LNCAP (cell line): ENCODE results near the gene NOL4L.

Experiments used
- TF ChIP-seq, protein P1 (sequence below): fragments of 450-650 bp; IDR thresholded peaks from 2 replicates; pipeline ENCODE4 v1.5.1; 2017; ENCODE audit warnings: mild to moderate bottlenecking

NOL4L gene

DNA sequence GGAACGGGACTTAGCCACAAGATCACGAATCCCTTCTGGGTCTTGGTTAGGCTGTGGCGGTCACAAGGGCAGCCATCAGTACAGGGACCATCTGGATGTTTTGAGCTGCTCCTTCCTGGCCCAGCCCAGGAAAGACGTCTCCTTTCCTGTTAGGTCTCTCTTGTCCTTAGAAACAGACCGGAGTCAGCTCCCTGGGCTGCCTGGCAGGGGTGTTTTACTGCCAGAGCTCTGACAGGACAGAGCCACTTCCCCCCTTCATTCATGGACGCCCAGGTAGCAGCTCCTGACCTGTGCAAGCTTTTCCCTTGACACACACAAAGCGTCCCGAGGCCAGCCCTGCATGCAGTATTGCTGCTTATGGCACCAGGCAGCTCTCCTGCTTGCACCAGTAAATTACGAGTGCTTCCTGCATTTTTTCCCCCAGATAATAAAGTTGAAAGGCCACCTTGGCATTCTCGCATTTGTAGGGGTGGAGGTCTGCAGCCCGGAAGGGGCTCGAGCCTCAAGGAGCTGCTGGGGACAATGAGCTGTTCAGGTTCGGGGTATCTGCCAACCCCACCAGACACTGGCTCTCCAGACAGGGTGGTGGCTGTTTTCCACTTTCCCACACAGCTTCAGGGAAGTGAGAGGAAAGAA lies 87.4 kb downstream of the NOL4L start:
- TF ChIP-seq, protein P1, sequence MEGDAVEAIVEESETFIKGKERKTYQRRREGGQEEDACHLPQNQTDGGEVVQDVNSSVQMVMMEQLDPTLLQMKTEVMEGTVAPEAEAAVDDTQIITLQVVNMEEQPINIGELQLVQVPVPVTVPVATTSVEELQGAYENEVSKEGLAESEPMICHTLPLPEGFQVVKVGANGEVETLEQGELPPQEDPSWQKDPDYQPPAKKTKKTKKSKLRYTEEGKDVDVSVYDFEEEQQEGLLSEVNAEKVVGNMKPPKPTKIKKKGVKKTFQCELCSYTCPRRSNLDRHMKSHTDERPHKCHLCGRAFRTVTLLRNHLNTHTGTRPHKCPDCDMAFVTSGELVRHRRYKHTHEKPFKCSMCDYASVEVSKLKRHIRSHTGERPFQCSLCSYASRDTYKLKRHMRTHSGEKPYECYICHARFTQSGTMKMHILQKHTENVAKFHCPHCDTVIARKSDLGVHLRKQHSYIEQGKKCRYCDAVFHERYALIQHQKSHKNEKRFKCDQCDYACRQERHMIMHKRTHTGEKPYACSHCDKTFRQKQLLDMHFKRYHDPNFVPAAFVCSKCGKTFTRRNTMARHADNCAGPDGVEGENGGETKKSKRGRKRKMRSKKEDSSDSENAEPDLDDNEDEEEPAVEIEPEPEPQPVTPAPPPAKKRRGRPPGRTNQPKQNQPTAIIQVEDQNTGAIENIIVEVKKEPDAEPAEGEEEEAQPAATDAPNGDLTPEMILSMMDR = no peak

DNA sequence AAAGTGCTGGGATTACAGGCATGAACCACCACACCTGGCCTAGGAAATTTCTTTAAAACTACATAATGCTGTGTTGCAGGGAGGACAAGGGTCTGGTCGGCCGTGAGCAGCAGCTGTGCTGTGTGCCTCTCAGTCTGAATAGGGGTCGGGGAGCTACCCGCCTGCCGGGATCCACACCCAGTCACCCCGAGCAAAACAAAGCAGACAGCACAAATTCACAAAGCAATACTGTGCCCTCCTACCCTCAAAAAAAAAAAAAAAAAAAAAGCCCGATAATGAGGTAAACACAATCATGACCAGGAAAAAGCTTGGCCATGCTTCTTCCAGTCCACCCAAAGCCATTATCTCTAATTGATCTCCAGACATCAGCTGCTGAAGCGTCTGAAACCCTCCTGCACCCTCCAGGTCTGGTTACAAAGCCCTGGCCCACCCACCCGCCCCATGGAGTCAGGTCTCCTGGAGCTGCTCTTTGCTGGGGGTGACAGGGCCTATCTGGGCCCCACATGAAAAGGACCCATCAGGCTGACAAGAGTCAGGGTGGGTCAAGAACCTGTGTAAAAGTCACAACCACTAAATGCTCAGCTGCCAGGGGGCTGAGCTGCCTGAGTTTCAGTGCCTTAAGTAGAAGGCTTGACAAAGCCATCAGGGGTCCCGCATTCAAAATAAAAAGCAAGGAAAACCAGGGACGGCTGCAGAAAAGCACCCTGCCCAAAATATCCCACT lies 88.2 kb downstream of the NOL4L start:
- TF ChIP-seq, protein P1 = no peak

DNA sequence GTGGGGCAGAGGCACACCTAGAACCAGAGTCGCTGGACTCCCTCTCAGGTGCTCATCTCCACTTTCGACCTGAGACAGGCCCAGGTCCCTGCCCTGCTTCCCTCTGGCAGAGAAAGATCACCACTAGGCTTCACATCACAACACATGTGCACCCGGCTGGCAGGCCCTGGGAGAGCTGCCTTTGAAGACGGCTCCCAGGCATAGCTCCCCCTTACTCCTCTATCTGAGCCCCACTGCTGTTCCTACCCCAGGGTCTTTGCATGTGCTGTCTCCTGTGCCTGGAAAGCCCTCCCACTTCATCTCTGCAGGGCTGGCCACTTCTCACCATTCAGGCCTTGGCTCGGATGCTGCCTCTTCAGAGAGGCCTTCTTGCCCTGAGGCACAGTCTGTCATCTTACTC lies 89.2 kb downstream of the NOL4L start:
- TF ChIP-seq, protein P1 = no peak

DNA sequence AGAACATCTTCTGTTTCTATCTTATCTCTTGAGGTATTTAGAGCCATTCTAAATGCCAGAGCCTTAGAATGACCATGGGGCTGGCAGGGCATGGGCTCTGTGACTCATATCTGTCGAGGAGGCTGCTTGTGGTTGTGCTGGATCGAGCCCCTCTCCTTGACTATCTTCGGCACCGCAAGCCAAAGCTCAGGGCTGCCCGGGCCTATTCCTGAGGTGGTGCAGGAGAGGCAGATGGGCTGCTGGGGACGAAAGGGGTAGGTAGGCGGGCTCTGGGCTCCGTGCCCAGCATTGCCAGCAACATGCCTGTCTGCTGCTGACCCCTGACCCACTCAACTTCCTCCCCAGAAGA lies 89.9 kb downstream of the NOL4L start:
- TF ChIP-seq, protein P1 = no peak

DNA sequence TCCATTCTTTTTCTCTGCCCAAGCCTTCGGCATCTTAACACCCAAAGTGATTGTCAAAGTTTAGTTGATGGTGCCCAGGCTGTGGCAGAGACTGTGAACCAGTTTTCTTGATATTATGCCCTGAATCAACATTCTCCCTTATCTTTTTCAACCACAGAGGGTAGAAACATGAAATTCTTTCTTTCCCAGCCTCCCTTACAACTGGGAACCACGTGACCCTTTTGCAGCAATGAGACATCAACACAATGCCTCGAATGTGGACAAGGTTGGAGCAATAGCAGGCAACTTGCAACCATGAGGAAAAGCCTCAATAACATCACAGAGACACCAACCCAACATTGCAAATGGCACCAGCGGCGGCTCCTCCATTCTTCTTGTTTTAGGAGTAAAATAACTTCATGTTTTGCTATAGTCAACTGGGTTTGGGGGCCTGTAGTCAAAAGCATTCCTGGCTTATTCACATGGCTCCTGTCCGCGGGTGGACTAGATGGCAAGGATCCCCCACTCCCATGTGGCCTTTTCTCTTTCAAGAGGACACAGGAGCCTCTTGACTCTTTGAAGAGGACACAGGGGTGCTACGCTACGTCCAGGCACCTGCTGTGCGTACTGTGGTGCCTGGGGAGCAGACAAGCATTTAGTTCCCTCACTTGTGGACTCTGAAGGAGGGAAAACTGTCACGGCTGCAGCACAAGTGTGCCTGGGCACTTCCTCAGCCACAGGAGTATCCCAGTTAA lies 90.5 kb downstream of the NOL4L start:
- TF ChIP-seq, protein P1 = no peak

DNA sequence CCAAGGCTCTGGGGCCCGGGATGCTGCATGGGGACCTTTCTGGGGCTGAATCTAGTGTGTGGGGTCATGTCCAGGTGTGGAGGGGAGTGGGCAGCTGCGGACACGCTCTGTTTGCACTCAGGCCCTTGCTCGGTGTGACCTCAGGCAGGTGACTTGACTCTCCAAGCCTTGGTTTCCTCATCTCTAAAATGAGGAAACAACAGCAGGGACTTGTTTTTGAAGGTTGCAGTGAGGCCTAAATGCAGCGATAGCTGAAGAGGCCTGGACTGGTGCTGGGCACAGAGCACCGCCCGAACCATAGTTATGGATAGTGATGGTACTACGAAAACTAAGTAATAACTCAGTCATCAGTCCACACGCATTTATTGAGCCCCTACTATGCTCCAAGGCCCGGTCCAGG lies 91.8 kb downstream of the NOL4L start:
- TF ChIP-seq, protein P1 = no peak

DNA sequence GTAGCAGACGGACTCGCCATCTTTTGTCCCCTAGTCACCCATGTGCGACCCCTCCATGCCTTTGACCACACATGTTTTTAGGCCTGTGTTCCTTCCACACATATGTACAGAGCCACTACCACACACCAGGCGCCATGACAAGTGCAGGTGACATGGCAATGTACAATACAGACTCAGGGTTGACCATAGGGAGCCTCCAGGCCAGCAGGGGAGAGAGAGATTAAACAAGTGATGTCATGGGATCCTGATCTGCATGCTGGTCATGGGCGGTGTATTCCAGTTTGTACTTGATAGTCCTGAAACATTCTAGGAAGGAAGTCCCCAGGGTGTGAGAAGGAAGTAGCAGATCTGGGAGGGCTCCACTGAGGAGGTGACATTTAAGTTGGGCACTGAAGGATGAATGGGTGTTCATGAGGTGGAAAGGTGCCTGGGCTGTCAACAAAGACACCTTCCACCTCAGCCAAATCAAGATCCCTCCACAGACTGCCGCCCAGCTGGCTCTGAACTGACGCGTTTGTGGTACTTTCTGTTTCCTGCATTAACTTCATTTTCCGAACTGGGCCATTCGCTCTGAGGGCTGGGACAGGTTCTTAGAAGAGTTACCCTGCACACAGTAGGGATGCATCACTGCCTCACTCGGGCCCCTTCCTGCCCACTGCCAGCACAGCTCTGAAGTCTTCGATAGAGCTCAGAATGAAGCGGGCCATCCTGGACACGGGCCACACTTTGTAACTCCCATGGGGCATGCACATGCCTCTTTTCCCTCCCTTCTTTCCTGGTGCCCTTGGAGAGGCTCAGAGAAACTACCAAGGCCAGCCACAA lies 94.0 kb downstream of the NOL4L start:
- TF ChIP-seq, protein P1 = no peak
